Thyroid gland (tissue), 4 donors: ENCODE data around the gene LGALSL. TPM values are rescaled to one million over a fixed set of nuclear protein-coding genes. Genes with fewer than 3 reads are reported as not detected.

Source experiments
- DNase-seq, 2 donors: peaks; one replicate each; pipeline ENCODE4 v3.0.0-alpha.2; 2019
- H3K27ac ChIP-seq, 3 donors: fragments of 200-600 bp; sonication (generic); 1 replicate in 2 of 3; 2 replicates in 1 of 3; pipeline ENCODE4 v1.5.1; 2016 to 2019; ENCODE audit warnings: mild to moderate bottlenecking in 1 of 3, moderate library complexity in 1 of 3
- H3K27me3 ChIP-seq: fragments of 200-600 bp; sonication (generic); one replicate; pipeline ENCODE4 v1.5.1; 2019
- H3K36me3 ChIP-seq, 2 donors: fragments of 200-600 bp; sonication (generic); one replicate each; pipeline ENCODE4 v1.5.1; 2016 to 2019
- H3K4me1 ChIP-seq, 2 donors: fragments of 200-600 bp; sonication (generic); one replicate each; pipeline ENCODE4 v1.5.1; 2017 to 2019
- H3K4me3 ChIP-seq, 3 donors: fragments of 200-600 bp; sonication (generic); replicated peaks in 1 of 3; 1 replicate in 2 of 3; 2 replicates in 1 of 3; pipeline ENCODE4 v1.5.1; 2016; ENCODE audit warnings: mild to moderate bottlenecking in 1 of 3
- H3K9me3 ChIP-seq: fragments of 200-600 bp; sonication (generic); one replicate; pipeline ENCODE4 v1.5.1; 2017
- POLR2A ChIP-seq, 2 donors: fragments of 450-650 bp; IDR thresholded peaks; one replicate each; pipeline ENCODE4 v1.6.1; 2017; ENCODE audit warnings: antibody characterized with exemption in 2 of 2, mild to moderate bottlenecking in 2 of 2, moderate library complexity in 1 of 2
- WGBS, 2 donors: methylation state at CpG; one replicate each; pipeline ENCODE4 v1.1.5; 2017; 5-methylcytosine and 5-hydroxymethylcytosine counted together
- intact Hi-C: fragments of 100-400 bp; cut with DNase I; formaldehyde crosslinking; loops from one replicate; pipeline ENCODE4 v1.15.1; 2023
- total RNA-seq, 4 donors: library from RNA; depleted of rRNA; stranded (reverse); fragments of >200 nt; gene quantifications; one replicate each; pipeline ENCODE4 v1.2.3, GENCODE V29; 2016
- TF ChIP-seq, protein P1 (sequence below), 6 experiments: fragments of 200-600 bp in 3 of 6; fragments of 450-650 bp in 3 of 6; sonication (generic) in 3 of 6; IDR thresholded peaks; one replicate each; pipeline ENCODE4 v1.5.1; 2016 to 2019; ENCODE audit warnings: antibody characterized with exemption in 6 of 6, mild to moderate bottlenecking in 2 of 6, inconsistent platforms in 1 of 6, moderate library complexity in 1 of 6

Gene LGALSL
- total RNA-seq, 4 donors from 2014 or later, result 8.1 to 13.0 (median 10.4) TPM

DNA sequence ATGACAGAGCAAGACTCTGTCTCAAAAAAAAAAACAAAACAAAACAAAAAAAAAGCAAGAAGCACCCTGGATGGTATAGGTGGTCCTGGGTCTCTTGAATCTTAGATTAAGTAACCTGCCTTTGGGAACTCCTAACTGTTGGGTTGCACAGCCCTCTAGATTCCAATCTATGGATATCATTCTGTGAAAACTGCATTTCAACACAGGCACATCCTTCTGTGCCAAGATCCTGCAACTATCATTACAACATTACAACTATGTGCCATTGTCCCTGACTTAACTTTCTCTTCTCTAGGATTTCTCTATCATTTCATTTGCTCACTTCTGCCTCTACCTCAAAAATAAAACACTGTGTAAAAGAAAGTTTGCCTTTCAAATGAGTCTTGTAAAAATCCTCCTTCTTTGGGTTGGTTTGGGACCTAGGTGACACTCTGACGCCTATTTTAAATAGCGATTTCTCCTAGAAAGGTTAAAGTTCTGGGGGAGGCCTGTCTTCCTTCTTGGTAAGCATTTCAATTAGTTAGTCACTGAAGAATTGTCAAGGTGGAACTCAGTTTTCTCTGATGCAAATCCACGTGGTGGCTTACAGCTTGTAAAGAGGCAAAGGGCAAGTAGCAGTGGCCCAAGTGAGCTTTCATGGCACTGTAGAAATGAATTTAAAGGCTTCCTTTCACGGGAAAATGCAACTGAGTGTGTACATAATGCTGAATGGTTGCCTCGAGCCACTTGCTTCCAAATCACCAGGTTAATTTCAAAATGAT is 9.2 kb downstream of the LGALSL start:
- no peak overlapping the region for H3K27ac ChIP-seq
- H3K4me3 ChIP-seq, result no peak overlapping the region
- WGBS, 2 donors, result 72 to 93% methylated on average over 5 of the region's 5 CpGs
- no peaks in the 10 kb centered on the region for H3K9me3 ChIP-seq
- intact Hi-C loops, result no loop called here
- H3K36me3 ChIP-seq, result peaks cover 2 to 6% of the 10 kb centered on the region in 2 donors
- H3K4me1 ChIP-seq, result no peaks in the 10 kb centered on the region
- no peak for DNase-seq
- no peaks in the 10 kb centered on the region for H3K27me3 ChIP-seq
- TF ChIP-seq, protein P1, sequence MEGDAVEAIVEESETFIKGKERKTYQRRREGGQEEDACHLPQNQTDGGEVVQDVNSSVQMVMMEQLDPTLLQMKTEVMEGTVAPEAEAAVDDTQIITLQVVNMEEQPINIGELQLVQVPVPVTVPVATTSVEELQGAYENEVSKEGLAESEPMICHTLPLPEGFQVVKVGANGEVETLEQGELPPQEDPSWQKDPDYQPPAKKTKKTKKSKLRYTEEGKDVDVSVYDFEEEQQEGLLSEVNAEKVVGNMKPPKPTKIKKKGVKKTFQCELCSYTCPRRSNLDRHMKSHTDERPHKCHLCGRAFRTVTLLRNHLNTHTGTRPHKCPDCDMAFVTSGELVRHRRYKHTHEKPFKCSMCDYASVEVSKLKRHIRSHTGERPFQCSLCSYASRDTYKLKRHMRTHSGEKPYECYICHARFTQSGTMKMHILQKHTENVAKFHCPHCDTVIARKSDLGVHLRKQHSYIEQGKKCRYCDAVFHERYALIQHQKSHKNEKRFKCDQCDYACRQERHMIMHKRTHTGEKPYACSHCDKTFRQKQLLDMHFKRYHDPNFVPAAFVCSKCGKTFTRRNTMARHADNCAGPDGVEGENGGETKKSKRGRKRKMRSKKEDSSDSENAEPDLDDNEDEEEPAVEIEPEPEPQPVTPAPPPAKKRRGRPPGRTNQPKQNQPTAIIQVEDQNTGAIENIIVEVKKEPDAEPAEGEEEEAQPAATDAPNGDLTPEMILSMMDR (IDR thresholded peaks at IDR 0.05), result no peak
- no peak for TF ChIP-seq POLR2A (IDR thresholded peaks at IDR 0.05)

DNA sequence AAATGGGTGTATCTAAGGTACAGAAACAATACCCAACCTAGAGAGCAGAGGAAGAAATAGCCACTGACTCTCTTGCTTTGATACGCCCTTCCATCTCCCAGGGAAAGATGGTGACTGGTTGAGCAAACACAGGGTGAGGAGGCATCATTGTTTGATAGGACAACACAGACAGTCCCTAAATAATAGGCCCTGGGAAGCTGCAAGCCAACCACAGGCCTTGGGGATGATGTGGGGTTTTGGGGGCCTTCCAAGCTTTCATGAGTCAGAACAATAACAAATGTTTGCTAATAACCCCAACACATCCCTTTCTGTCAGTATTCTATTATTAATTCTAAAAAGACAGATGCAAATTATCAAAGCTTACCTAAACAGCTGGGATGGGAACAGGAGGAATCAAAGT is 9.8 kb downstream of the LGALSL start:
- DNase-seq, result no peak
- H3K36me3 ChIP-seq, result peaks cover 0 to 6% of the 10 kb centered on the region in 2 donors
- no peaks in the 10 kb centered on the region for H3K27me3 ChIP-seq
- TF ChIP-seq POLR2A (IDR thresholded peaks at IDR 0.05), result no peak
- TF ChIP-seq, protein P1 (IDR thresholded peaks at IDR 0.05), result no peak
- no peaks in the 10 kb centered on the region for H3K9me3 ChIP-seq
- H3K4me3 ChIP-seq, result no peak overlapping the region
- H3K27ac ChIP-seq, result no peak overlapping the region
- 96 to 100% methylated on average over 1 of the region's 1 CpG for WGBS, 2 donors
- no peaks in the 10 kb centered on the region for H3K4me1 ChIP-seq
- intact Hi-C loops, result no loop called here

DNA sequence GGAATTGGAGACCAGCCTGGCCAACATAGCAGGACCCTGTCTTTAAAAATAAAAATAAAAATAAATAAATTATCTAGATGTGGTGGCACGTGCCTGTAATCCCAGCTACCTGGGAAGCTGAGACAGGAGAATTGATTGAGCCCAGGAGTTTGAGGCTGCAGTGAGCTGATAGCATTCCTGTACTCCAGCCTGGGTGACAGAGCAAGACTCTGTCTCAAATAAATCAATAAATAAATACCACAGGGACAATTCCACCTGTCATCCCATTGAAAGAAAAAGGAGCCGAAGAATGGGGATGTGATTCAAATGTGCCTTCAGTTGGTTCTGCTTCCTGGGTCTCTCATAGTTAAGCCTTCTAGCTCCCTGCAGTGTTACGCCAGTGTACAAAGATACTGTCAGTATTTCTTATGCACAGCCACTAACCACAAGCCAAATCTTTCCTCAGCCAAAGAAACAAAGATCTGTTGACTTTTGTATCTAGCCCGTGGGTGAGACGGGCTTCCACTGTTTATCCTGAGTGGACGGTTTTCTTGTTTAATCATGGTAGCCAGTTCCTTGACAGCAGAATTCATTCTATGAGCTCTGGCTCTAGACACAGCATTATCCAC is 12.6 kb downstream of the LGALSL start:
- 80 to 85% methylated on average over 6 of the region's 6 CpGs for WGBS, 2 donors
- TF ChIP-seq, protein P1 (IDR thresholded peaks at IDR 0.05), result no peak
- TF ChIP-seq POLR2A (IDR thresholded peaks at IDR 0.05), result no peak
- Histone ChIP-seq H3K36me3 (no peaks in the 10 kb centered on the region), H3K4me3 (no peak overlapping the region), H3K4me1 (no peaks in the 10 kb centered on the region), H3K9me3 (no peaks in the 10 kb centered on the region), H3K27me3 (no peaks in the 10 kb centered on the region), H3K27ac (no peak overlapping the region)
- no peak for DNase-seq
- intact Hi-C loops, result no loop called here

DNA sequence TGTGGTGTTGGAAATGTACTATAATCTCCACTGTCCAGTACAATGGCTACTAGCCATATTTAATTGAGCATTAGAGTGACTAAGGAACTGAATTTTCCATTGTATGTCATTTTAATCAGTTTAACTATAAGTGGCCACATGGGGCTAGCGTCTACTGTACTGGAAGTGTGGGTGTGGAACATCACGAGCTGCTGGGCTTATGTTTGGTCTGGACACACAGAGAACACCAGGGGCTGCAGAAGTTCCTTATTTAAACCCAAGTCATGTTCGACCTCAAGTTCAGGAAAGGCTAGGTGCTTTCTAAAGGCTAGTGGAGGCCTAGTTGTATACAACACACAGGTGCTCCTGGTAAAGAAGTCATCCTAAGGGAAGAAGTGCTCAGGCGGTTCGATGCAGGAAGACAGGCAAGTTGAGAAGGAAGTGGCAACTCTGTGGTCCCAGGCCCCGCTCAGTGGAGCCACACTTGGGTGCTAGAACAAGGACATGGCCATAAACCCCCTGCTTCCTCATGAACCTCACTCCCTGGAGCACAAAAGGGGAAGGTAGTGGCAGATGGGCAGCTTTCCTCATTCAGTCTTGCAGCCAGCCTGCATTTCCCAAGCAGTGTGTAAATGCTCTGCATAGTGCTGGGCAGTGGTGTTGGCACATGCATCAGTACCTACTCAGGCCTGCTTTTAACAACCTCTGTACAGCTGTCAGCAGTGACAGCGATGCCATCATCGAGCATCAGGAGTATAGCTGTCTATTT is 13.3 kb downstream of the LGALSL start:
- WGBS, 2 donors, result 82 to 90% methylated on average over 7 to 8 of the region's 8 CpGs
- no peak for TF ChIP-seq POLR2A (IDR thresholded peaks at IDR 0.05)
- TF ChIP-seq, protein P1 (IDR thresholded peaks at IDR 0.05), result no peak
- intact Hi-C loops, result no loop called here
- no peaks in the 10 kb centered on the region for H3K36me3 ChIP-seq
- H3K27me3 ChIP-seq, result no peaks in the 10 kb centered on the region
- no peaks in the 10 kb centered on the region for H3K9me3 ChIP-seq
- no peak for DNase-seq
- no peak overlapping the region for H3K27ac ChIP-seq
- no peak overlapping the region for H3K4me3 ChIP-seq
- H3K4me1 ChIP-seq, result no peaks in the 10 kb centered on the region
